ENCODE measurements around the gene GLIPR1L2. TPM values are rescaled to one million over a fixed set of nuclear protein-coding genes. Genes with fewer than 3 reads are reported as not detected.

Gene GLIPR1L2
- polyA plus RNA-seq, 3 donors = 0.71 to 1.3 (median 0.74) TPM

DNA sequence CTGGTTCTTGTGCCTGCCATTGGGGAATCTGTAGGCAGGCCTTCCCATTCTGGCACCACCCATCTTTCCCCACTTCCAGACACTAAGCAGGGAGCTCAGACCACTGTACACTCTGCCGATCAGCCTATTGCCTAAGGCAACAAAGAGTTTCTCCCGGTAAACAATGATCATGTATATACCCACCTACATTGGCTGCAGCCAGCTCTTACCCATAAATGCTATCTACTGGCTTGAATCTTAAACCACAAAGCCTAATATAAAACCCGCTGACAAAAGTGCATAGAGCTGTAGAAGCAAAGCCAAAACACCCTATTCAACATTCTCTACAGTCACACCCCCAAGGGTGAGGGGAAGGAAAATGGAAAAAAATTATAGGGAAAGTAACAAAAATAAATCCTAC lies 68.9 kb downstream of the GLIPR1L2 start:
- no peak overlapping the region for H3K27ac ChIP-seq (ENCODE audit: low read depth, low read length)
- WGBS, 3 donors = 86 to 92% (median 87%) methylated on average over 3 of the region's 3 CpGs

DNA sequence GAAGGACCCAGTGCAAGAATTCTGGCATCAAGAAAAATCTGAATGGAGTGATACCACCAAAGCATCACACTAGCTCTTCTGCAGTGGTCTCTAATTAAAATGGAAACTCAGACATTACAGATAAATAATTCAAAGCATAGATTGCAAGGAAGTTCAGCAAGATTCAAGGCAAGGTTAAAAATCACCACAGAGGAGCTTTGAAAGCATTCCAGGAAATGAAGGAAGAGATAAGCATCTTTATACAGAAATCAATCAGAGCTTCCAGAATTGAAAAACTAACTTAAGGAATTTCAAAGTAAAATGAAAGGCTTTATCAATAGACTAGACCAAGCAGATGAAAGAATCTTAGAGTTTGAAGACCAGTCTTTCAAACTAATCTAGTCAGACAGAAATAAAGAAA lies 69.3 kb downstream of the GLIPR1L2 start:
- no peak overlapping the region for H3K27ac ChIP-seq (ENCODE audit: low read depth, low read length)

DNA sequence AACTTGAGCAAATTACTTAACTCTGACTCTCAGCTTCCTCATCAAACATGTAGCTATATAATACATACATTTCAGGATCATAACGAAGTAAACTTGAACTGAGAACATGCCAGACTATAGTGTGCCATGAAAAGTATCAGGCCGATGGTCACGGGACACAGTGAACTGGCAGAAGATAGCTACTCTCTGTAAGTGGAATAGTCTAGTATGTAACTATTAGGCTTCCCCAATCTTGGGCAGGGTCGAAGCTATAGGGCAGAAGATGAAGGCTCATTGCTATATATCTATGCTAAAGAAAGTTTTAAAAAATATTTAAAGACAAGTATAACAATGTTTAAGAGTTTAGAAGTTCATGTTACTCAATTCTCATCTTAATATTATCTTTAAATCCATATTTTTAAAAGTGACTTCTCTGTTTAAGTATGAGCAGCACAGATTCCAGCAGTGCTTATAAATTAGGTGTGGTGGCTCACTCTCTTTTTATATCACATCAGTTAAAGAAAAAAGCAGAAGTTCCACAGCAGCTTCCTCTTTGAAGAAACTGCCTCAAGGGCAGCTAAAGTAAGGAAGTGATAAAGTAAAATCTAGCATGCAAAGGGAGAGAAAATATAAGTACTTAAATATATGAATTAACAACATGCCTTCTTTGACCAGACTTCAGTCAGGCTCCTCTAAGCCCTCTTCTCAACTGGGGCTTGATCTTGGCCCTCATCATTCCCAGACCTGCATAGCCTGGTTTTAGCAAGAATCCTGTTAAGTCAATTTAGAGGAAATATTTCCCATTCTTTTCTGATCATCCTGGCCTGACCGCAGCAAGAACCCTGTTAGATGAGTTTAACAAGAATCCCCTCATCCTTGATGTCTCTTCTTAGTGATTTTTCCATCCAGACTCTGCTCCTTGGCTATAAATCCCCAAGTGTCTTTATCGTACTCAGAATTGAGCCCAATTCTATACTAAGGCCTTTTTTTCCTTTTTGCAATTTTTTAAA lies 81.3 kb downstream of the GLIPR1L2 start:
- 72 to 83% (median 73%) methylated on average over 6 of the region's 6 CpGs for WGBS, 3 donors
- H3K27ac ChIP-seq (ENCODE audit: low read depth, low read length) = no peak overlapping the region

DNA sequence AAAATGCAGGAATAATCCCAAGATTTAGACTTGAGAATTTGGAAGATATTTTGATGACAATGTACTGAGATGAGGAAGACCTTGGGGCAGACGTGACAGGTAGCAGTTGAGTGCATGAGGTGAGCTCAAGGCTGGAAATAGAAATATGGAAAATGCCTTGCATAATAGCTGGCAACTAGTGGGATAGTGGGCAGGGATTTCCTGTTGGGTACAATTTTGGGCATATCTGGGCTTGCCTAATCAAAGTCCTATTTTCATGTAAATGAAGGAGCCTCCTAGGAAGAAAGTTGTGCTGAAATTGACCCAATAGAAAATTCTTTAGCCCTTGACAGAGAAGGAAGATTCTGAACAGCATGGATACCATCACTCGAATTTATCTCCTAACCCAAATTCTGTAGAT lies 83.2 kb downstream of the GLIPR1L2 start:
- 57 to 71% (median 68%) methylated on average over 2 of the region's 2 CpGs for WGBS, 3 donors
- no peak overlapping the region for H3K27ac ChIP-seq (ENCODE audit: low read depth, low read length)

DNA sequence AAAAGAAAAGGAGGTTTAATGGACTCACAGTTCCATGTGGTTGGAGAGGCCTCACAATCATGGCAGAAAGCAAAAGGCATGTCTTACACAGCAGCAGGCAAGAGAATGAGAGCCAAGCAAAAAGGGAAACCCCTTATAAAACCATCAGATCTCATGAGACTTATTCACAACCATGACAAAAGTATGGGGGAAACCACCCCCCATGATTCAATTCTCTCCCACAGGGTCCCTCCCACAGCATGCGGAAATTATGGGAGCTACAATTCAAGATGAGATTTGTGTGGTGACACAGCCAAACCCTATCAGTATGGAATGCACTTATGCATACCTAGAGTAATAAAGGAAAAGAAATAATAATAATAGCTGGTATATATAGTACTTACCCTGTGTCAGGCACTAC lies 85.2 kb downstream of the GLIPR1L2 start:
- WGBS, 3 donors = 88 to 95% (median 90%) methylated on average over 1 of the region's 1 CpG
- H3K27ac ChIP-seq (ENCODE audit: low read depth, low read length) = no peak overlapping the region

DNA sequence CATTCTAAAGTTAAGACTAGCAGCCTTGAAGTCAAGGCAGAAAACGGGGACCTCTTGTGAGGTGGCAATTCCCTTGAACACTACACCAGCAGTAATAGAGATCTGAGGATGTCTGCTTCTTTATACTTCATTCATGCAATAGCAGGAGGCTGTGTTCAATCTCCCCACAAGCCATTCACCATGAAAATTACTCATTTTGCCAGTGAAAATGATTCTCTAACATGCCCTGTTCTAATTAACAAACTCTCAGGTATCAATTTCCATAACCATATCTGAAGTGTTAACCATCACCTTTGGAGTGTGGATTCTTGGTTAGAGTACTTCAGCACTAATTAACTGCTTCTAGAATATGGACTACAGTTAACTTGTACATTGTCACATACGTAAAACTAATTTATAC lies 86.2 kb downstream of the GLIPR1L2 start:
- H3K27ac ChIP-seq (ENCODE audit: low read depth, low read length) = no peak overlapping the region
- WGBS, 3 donors = 74 to 88% (median 80%) methylated on average over 2 of the region's 2 CpGs

DNA sequence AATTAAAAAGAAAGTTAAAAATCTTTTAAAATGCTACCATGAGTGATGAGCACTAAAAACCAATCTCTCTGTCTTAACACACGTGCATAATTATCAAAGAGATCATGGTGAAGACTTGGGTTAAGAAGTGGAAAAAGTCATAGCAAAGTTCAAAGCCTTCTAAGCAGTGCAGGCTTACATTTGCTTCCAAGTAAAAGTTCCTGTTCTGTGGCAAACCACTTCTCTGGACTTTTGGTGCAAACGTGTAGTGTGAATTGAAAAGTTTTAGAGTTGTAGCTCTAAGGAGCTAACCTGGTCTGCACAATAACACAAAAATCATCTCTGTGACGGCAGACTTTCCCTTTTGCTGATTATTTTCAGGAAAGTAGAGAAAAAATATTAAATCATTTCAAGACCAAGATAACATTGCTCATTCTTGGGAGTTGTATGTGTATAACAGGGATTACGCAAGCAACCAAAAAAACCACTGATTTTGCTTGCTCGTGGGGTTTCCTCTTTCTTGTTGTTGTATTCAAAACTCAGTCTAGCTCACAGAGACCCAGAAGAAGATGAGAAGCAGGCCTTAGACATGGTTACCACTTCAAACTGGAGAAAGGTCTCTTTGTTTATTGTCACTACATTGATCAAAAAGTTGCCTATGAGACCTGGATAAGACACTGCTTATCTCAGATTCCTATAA lies 87.4 kb downstream of the GLIPR1L2 start:
- WGBS, 3 donors = 27 to 73% (median 35%) methylated on average over 5 of the region's 5 CpGs
- no peak overlapping the region for H3K27ac ChIP-seq (ENCODE audit: low read depth, low read length)

DNA sequence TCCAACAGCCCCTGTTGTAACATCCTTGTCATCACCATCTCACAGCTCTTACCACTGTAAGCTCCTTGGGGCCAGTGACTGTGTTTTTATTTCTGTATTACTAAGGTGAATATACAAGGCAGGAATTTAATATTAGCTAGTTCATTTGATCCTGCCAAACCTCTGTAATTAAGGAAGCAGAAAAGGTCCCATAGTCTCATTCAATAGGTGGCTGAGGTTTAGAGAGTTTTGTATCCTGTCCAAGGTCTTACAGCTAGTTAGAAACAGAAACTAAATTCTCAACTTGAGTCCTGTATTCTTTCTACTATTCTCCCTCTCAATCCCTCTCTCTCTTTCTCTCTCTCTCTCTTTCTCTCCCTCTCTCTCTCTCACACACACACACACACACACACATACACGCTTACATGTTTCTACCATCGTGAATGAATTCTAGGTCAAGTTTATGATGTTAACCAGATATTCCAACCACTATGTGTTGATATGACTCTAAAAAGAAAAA lies 89.1 kb downstream of the GLIPR1L2 start:
- 22 to 30% (median 27%) methylated on average over 2 of the region's 2 CpGs for WGBS, 3 donors

DNA sequence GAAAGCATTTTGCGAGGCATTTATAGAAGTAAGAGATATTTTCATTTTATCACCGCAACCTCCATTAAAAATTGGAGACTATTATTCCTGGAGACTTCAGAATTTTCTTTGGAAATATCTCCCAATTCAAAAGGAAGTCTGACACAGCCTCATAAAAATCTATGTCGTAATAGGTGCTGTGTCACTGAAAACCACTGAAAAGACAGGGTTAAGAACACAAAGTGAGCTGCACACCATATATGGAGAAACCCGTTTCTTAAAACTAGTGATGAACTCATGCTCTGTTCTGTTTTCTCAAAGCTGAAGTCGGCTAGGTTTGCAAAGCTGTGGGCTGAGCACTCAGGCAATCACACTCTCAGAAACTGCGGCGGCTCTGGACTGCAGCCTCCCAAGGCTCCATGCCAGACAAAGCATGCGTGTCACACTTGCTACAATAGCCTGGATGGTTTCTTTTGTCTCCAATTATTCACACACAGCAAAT lies 89.6 kb downstream of the GLIPR1L2 start, which contains the start of gene GLIPR1:
Gene GLIPR1, plus strand, starts transcription at position 287 of the 481 bp plus-strand sequence. Its CDS starts 126 bp downstream, at position 413.
- H3K27ac ChIP-seq (ENCODE audit: low read depth, low read length) = no peak within 1 kb of the TSS
- 17 to 23% (median 17%) methylated on average over 8 of the region's 8 CpGs for WGBS, 3 donors

More for the DNA sequence above, 89.1 kb downstream of the GLIPR1L2 start:
- no peak overlapping the region for H3K27ac ChIP-seq (ENCODE audit: low read depth, low read length)

DNA sequence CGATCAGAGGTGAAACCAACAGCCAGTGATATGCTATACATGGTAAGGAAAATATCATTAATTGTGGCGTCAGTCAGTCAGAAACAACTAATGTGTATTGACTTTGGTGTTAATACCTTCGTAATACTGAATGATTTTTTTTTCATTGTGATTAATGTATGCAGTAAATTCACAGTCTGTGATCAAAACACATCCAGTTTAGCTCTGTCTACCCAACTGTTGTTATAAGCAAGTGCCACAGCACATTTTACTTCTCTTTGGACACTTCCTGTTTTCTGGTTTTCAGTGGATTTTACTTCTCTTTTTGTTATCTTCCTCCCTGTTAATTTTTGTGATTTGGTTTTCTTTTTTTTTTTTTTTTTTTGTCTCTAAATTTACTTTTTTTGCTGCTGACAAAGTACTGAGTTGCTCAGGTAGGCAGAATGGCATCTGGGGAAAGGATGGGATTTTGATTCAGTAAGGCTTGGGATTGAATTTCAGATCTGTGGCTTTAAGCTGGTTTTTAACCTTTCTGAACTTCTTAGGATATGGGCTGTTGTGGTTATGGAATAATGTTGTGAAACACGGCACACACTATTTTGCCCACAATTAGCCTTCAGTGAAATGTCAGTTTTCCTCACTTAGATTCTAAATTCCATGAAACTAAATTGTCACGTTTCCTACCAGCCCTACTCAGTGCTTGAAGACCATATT lies 90.3 kb downstream of the GLIPR1L2 start:
- WGBS, 3 donors = 21 to 39% (median 27%) methylated on average over 5 of the region's 5 CpGs
- H3K27ac ChIP-seq (ENCODE audit: low read depth, low read length) = no peak overlapping the region

DNA sequence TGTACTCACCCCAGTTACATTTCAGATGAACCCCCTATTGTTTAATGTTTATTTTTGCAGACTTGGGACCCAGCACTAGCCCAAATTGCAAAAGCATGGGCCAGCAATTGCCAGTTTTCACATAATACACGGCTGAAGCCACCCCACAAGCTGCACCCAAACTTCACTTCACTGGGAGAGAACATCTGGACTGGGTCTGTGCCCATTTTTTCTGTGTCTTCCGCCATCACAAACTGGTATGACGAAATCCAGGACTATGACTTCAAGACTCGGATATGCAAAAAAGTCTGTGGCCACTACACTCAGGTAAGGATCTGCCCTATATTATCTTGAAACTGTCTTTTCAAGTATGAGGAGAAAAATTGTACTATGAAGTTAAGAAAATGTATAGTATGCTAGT lies 90.9 kb downstream of the GLIPR1L2 start:
- no peak overlapping the region for H3K27ac ChIP-seq (ENCODE audit: low read depth, low read length)
- 46 to 77% (median 57%) methylated on average over 4 of the region's 4 CpGs for WGBS, 3 donors

Other genes with a start within 250 kb of the GLIPR1L2 start
- gene KCNC2, start 181.2 kb upstream of the GLIPR1L2 start, polyA plus RNA-seq = not detected
- 1 to 10 TPM in 2 of 3 donors, under 1 TPM in 1; 0.77 to 6.1 (median 2.1) TPM for gene CAPS2, start 60.8 kb upstream of the GLIPR1L2 start, polyA plus RNA-seq
- not detected for gene GLIPR1L1, start 56.4 kb upstream of the GLIPR1L2 start, polyA plus RNA-seq
- 1 to 10 TPM; 1.3 to 9.5 (median 7.8) TPM for gene GLIPR1, start 89.7 kb downstream of the GLIPR1L2 start, polyA plus RNA-seq
- 10 to 100 TPM in 2 of 3 donors, 1 to 10 TPM in 1; 8.7 to 18.9 (median 15.7) TPM for gene KRR1, start 120.5 kb downstream of the GLIPR1L2 start, polyA plus RNA-seq